ENCODE results near the gene MPO. TPM values are rescaled to one million over a fixed set of nuclear protein-coding genes. Genes with fewer than 3 reads are reported as not detected.

MPO gene
- total RNA-seq, 1 experiment from 2014 or later = 0.19 TPM

GRCh38 chr17:58275417-58275816, 5.3 kb downstream of the MPO start:
- Mint-ChIP-seq H3K27ac (ENCODE audit: low read depth, unreplicated experiment) (no peak overlapping the region), H3K36me3 (ENCODE audit: insufficient read depth, unreplicated experiment) (no peaks in the 10 kb centered on the region), H3K4me3 (ENCODE audit: unreplicated experiment) (no peak overlapping the region), H3K27me3 (ENCODE audit: insufficient read depth, unreplicated experiment) (peaks cover 31% of the 10 kb centered on the region), H3K9me3 (ENCODE audit: unreplicated experiment) (no peaks in the 10 kb centered on the region), H3K4me1 (ENCODE audit: insufficient read depth, unreplicated experiment) (no peaks in the 10 kb centered on the region)
- no TSS peak for BruUV-seq (replicated peaks)
- CTCF ChIA-PET = interaction anchor here (0.6 kb wide), 1 partner anchor 652 kb away, joined by 3 read pairs; no protein-coding TSS in a partner anchor
- POLR2A ChIA-PET = no interaction called here
- no peak for TF ChIP-seq CTCF (IDR thresholded peaks at IDR 0.05; ENCODE audit: unreplicated experiment)
- intact Hi-C loops (cut with micrococcal nuclease) = no loop called here
- DNase-seq (ENCODE audit: unreplicated experiment) = no peak

GRCh38 chr17:58273453-58274104, 7.2 kb downstream of the MPO start:
- intact Hi-C loops (cut with micrococcal nuclease) = no loop called here
- no peak for TF ChIP-seq CTCF (IDR thresholded peaks at IDR 0.05; ENCODE audit: unreplicated experiment)
- H3K36me3 Mint-ChIP-seq (ENCODE audit: insufficient read depth, unreplicated experiment) = no peaks in the 10 kb centered on the region
- ChIA-PET POLR2A (no interaction called here), CTCF (no interaction called here)
- H3K9me3 Mint-ChIP-seq (ENCODE audit: unreplicated experiment) = no peaks in the 10 kb centered on the region
- H3K4me1 Mint-ChIP-seq (ENCODE audit: insufficient read depth, unreplicated experiment) = no peaks in the 10 kb centered on the region
- H3K4me3 Mint-ChIP-seq (ENCODE audit: unreplicated experiment) = no peak overlapping the region
- peaks cover 13% of the 10 kb centered on the region for H3K27me3 Mint-ChIP-seq (ENCODE audit: insufficient read depth, unreplicated experiment)
- BruUV-seq (replicated peaks) = no TSS peak
- no peak for DNase-seq (ENCODE audit: unreplicated experiment)
- H3K27ac Mint-ChIP-seq (ENCODE audit: low read depth, unreplicated experiment) = no peak overlapping the region

- no peak overlapping the region for H3K4me3 Mint-ChIP-seq (ENCODE audit: unreplicated experiment)
- ChIA-PET POLR2A (interaction anchor here (1.0 kb wide), 1 partner anchor 9 kb away, joined by 3 read pairs; no protein-coding TSS in a partner anchor), CTCF (interaction anchor here (0.6 to 0.7 kb wide), 2 partner anchors 194 to 1199 kb away, joined by 3 to 4 read pairs; no protein-coding TSS in a partner anchor)
- no peaks in the 10 kb centered on the region for H3K36me3 Mint-ChIP-seq (ENCODE audit: insufficient read depth, unreplicated experiment)
- H3K27me3 Mint-ChIP-seq (ENCODE audit: insufficient read depth, unreplicated experiment) = peaks cover 3% of the 10 kb centered on the region
- intact Hi-C loops (cut with micrococcal nuclease) = no loop called here
- H3K9me3 Mint-ChIP-seq (ENCODE audit: unreplicated experiment) = no peaks in the 10 kb centered on the region
- H3K4me1 Mint-ChIP-seq (ENCODE audit: insufficient read depth, unreplicated experiment) = no peaks in the 10 kb centered on the region
- H3K27ac Mint-ChIP-seq (ENCODE audit: low read depth, unreplicated experiment) = no peak overlapping the region
- BruUV-seq (replicated peaks) = no TSS peak
- no peak for DNase-seq (ENCODE audit: unreplicated experiment)
- no peak for TF ChIP-seq CTCF (IDR thresholded peaks at IDR 0.05; ENCODE audit: unreplicated experiment)
These were observed 8.1 kb downstream of the MPO start for GRCh38 chr17:58272367-58273280.

- no peak for DNase-seq (ENCODE audit: unreplicated experiment)
- TF ChIP-seq CTCF (IDR thresholded peaks at IDR 0.05; ENCODE audit: unreplicated experiment) = no peak
- POLR2A ChIA-PET = no interaction called here
- Mint-ChIP-seq H3K27ac (ENCODE audit: low read depth, unreplicated experiment) (no peak overlapping the region), H3K36me3 (ENCODE audit: insufficient read depth, unreplicated experiment) (no peaks in the 10 kb centered on the region), H3K9me3 (ENCODE audit: unreplicated experiment) (no peaks in the 10 kb centered on the region), H3K4me1 (ENCODE audit: insufficient read depth, unreplicated experiment) (no peaks in the 10 kb centered on the region), H3K27me3 (ENCODE audit: insufficient read depth, unreplicated experiment) (peaks cover 11% of the 10 kb centered on the region), H3K4me3 (ENCODE audit: unreplicated experiment) (no peak overlapping the region)
- CTCF ChIA-PET = interaction anchor here (0.5 kb wide), 1 partner anchor 60 kb away, joined by 3 read pairs; no protein-coding TSS in a partner anchor
- intact Hi-C loops (cut with micrococcal nuclease) = no loop called here
- no TSS peak for BruUV-seq (replicated peaks)
These were observed 9.4 kb downstream of the MPO start for GRCh38 chr17:58271216-58271931.

Measured in MCF 10A (cell line).